ENCODE data around the gene GGPS1. TPM values are rescaled to one million over a fixed set of nuclear protein-coding genes. Genes with fewer than 3 reads are reported as not detected.
A peak's percentile ranks its signal among the peaks of the same experiment; 100 is the strongest.

Gene GGPS1
- polyA plus RNA-seq, 1 donor from 2014 or later = 71.9 TPM

GRCh38 chr1:235330918-235331285 is 2.5 kb downstream of the GGPS1 start:
- H3K4me3 ChIP-seq (ENCODE audit: low read length) = peak overlapping the region; percentile 75
- H3K9me3 ChIP-seq (ENCODE audit: low read length) = no peaks in the 10 kb centered on the region
- TF ChIP-seq MXI1 (conservative IDR thresholded peaks at IDR 0.05; ENCODE audit: poor library complexity, severe bottlenecking) (no peak), EP300 (conservative IDR thresholded peaks at IDR 0.05; ENCODE audit: poor library complexity, severe bottlenecking) (no peak), POLR2AphosphoS5 (IDR thresholded peaks at IDR 0.05) (no peak), SMC3 (conservative IDR thresholded peaks at IDR 0.05; ENCODE audit: poor library complexity) (no peak), TAF1 (IDR thresholded peaks at IDR 0.05; ENCODE audit: low read depth) (no peak)
- peak overlapping the region; percentile 95 for H3K4me2 ChIP-seq (ENCODE audit: low read length)
- H3K79me2 ChIP-seq (replicated peaks; ENCODE audit: insufficient read depth, low read length) = peaks cover 71% of the 10 kb centered on the region
- H4K20me1 ChIP-seq (ENCODE audit: insufficient read depth) = no peaks in the 10 kb centered on the region
- H3F3A ChIP-seq (ENCODE audit: insufficient read depth, low read length, poor library complexity, severe bottlenecking) = no peaks in the 10 kb centered on the region
- no peak overlapping the region for H2AFZ ChIP-seq (ENCODE audit: low read depth, low read length)
- no peaks in the 10 kb centered on the region for H3K27me3 ChIP-seq (ENCODE audit: insufficient read depth, low read depth, low read length)
- H3K9ac ChIP-seq (ENCODE audit: low read length) = peak overlapping the region; percentile 0
- H3K9me2 ChIP-seq (ENCODE audit: insufficient read depth, low read length) = no peaks in the 10 kb centered on the region
- H3K27ac ChIP-seq (ENCODE audit: low read length) = no peak overlapping the region
- H3K36me3 ChIP-seq (ENCODE audit: insufficient read depth, low read length) = no peaks in the 10 kb centered on the region

- no peak for TF ChIP-seq EZH2 (IDR thresholded peaks at IDR 0.05; ENCODE audit: borderline replicate concordance, insufficient read depth, low read length, poor library complexity, severe bottlenecking)
- TF ChIP-seq REST (IDR thresholded peaks at IDR 0.05; ENCODE audit: borderline replicate concordance) = no peak
- no peak for TF ChIP-seq TAF1 (IDR thresholded peaks at IDR 0.05; ENCODE audit: low read depth)
- TF ChIP-seq MXI1 (conservative IDR thresholded peaks at IDR 0.05; ENCODE audit: poor library complexity, severe bottlenecking) = no peak
- TF ChIP-seq RAD21 (conservative IDR thresholded peaks at IDR 0.05) = no peak
- TF ChIP-seq EP300 (conservative IDR thresholded peaks at IDR 0.05; ENCODE audit: poor library complexity, severe bottlenecking) = no peak
- TF ChIP-seq CTCF (IDR thresholded peaks at IDR 0.05; ENCODE audit: poor library complexity, severe bottlenecking) = no peak
- Histone ChIP-seq H3K9ac (ENCODE audit: low read length) (peak overlapping the region; percentile 0), H3K36me3 (ENCODE audit: insufficient read depth, low read length) (no peaks in the 10 kb centered on the region), H3K27ac (ENCODE audit: low read length) (peak overlapping the region; percentile 19), H3K79me2 (replicated peaks; ENCODE audit: insufficient read depth, low read length) (peaks cover 66% of the 10 kb centered on the region), H3K4me2 (ENCODE audit: low read length) (peak overlapping the region; percentile 95), H3K4me3 (ENCODE audit: low read length) (peak overlapping the region; percentile 75), H3F3A (ENCODE audit: insufficient read depth, low read length, poor library complexity, severe bottlenecking) (no peaks in the 10 kb centered on the region), H3K27me3 (ENCODE audit: insufficient read depth, low read depth, low read length) (no peaks in the 10 kb centered on the region), H2AFZ (ENCODE audit: low read depth, low read length) (no peak overlapping the region), H3K9me3 (ENCODE audit: low read length) (no peaks in the 10 kb centered on the region), H4K20me1 (ENCODE audit: insufficient read depth) (no peaks in the 10 kb centered on the region), H3K9me2 (ENCODE audit: insufficient read depth, low read length) (no peaks in the 10 kb centered on the region)
Observed at GRCh38 chr1:235331401-235331800, 3.0 kb downstream of the GGPS1 start.

GRCh38 chr1:235336903-235337302 is 8.5 kb downstream of the GGPS1 start:
- TF ChIP-seq RAD21 (conservative IDR thresholded peaks at IDR 0.05) (no peak), REST (IDR thresholded peaks at IDR 0.05; ENCODE audit: borderline replicate concordance) (no peak), MXI1 (conservative IDR thresholded peaks at IDR 0.05; ENCODE audit: poor library complexity, severe bottlenecking) (no peak), POLR2AphosphoS5 (IDR thresholded peaks at IDR 0.05) (no peak), TAF1 (IDR thresholded peaks at IDR 0.05; ENCODE audit: low read depth) (no peak), EP300 (conservative IDR thresholded peaks at IDR 0.05; ENCODE audit: poor library complexity, severe bottlenecking) (no peak), CTCF (IDR thresholded peaks at IDR 0.05; ENCODE audit: poor library complexity, severe bottlenecking) (no peak), SMC3 (conservative IDR thresholded peaks at IDR 0.05; ENCODE audit: poor library complexity) (no peak), EZH2 (IDR thresholded peaks at IDR 0.05; ENCODE audit: borderline replicate concordance, insufficient read depth, low read length, poor library complexity, severe bottlenecking) (no peak)
- Histone ChIP-seq H3K9ac (ENCODE audit: low read length) (no peak overlapping the region), H3K36me3 (ENCODE audit: insufficient read depth, low read length) (no peaks in the 10 kb centered on the region), H3F3A (ENCODE audit: insufficient read depth, low read length, poor library complexity, severe bottlenecking) (no peaks in the 10 kb centered on the region), H3K27me3 (ENCODE audit: insufficient read depth, low read depth, low read length) (no peaks in the 10 kb centered on the region), H4K20me1 (ENCODE audit: insufficient read depth) (no peaks in the 10 kb centered on the region), H3K79me2 (replicated peaks; ENCODE audit: insufficient read depth, low read length) (peaks cover 33% of the 10 kb centered on the region), H3K4me2 (ENCODE audit: low read length) (no peak overlapping the region), H3K4me3 (ENCODE audit: low read length) (no peak overlapping the region), H3K27ac (ENCODE audit: low read length) (no peak overlapping the region), H3K9me3 (ENCODE audit: low read length) (no peaks in the 10 kb centered on the region), H2AFZ (ENCODE audit: low read depth, low read length) (no peak overlapping the region), H3K9me2 (ENCODE audit: insufficient read depth, low read length) (no peaks in the 10 kb centered on the region)
